ENCODE data around the gene SMNDC1. TPM values are rescaled to one million over a fixed set of nuclear protein-coding genes. Genes with fewer than 3 reads are reported as not detected.
A peak's percentile ranks its signal among the peaks of the same experiment; 100 is the strongest.
"Not testable (repeated sequence)": the region's sequence is repeated elsewhere in the genome, so short reads cannot be mapped to it uniquely, and the experiment has no call there.

SMNDC1 gene
- total RNA-seq, 4 donors from 2014 or later: 11.4 to 21.0 (median 15.3) TPM

GRCh38 chr10:110276603-110277002 is 28.1 kb downstream of the SMNDC1 start:
- no peaks in the 10 kb centered on the region for H3K9me3 ChIP-seq
- 98 to 100% methylated on average over 5 of the region's 5 CpGs for WGBS, 2 donors
- TF ChIP-seq EP300 (IDR thresholded peaks at IDR 0.05): no peak
- TF ChIP-seq POLR2A (IDR thresholded peaks at IDR 0.05): no peak
- TF ChIP-seq CTCF (IDR thresholded peaks at IDR 0.05): no peak
- H3K4me1 ChIP-seq: peaks cover 3 to 65% (median 21%) of the 10 kb centered on the region in 4 donors
- H3K4me3 ChIP-seq: no peak overlapping the region
- no peak for DNase-seq (ENCODE audit: low spot score in 2 of 2)
- H3K36me3 ChIP-seq: peaks cover 0 to 11% (median 0%) of the 10 kb centered on the region in 3 donors
- H3K27me3 ChIP-seq: no peaks in the 10 kb centered on the region
- H3K27ac ChIP-seq: peak overlapping the region in 2 of 4 donors; percentile 33 to 76

GRCh38 chr10:110275128-110275729 is 29.5 kb downstream of the SMNDC1 start:
- peaks cover 3 to 79% (median 29%) of the 10 kb centered on the region in 4 donors for H3K4me1 ChIP-seq
- H3K36me3 ChIP-seq: peaks cover 0 to 6% (median 0%) of the 10 kb centered on the region in 3 donors
- no peak overlapping the region for H3K4me3 ChIP-seq
- DNase-seq (ENCODE audit: low spot score in 2 of 2): no peak
- no peak for TF ChIP-seq CTCF (IDR thresholded peaks at IDR 0.05)
- no peak for TF ChIP-seq EP300 (IDR thresholded peaks at IDR 0.05)
- no peak for TF ChIP-seq POLR2A (IDR thresholded peaks at IDR 0.05)
- 58 to 60% methylated on average over 2 of the region's 2 CpGs for WGBS, 2 donors
- H3K9me3 ChIP-seq: no peaks in the 10 kb centered on the region
- H3K27ac ChIP-seq: peak overlapping the region in 3 of 4 donors; percentile 25 to 90 (median 76)
- H3K27me3 ChIP-seq: no peaks in the 10 kb centered on the region

- no peak overlapping the region for H3K4me3 ChIP-seq
- H3K36me3 ChIP-seq: no peaks in the 10 kb centered on the region
- no peaks in the 10 kb centered on the region for H3K27me3 ChIP-seq
- DNase-seq (ENCODE audit: low spot score in 2 of 2): no peak
- 78 to 90% methylated on average over 6 of the region's 6 CpGs for WGBS, 2 donors
- TF ChIP-seq POLR2A (IDR thresholded peaks at IDR 0.05): no peak
- TF ChIP-seq CTCF (IDR thresholded peaks at IDR 0.05): no peak
- TF ChIP-seq EP300 (IDR thresholded peaks at IDR 0.05): no peak
- peaks cover 3 to 81% (median 32%) of the 10 kb centered on the region in 4 donors for H3K4me1 ChIP-seq
- peak overlapping the region in 3 of 4 donors; percentile 25 to 90 (median 76) for H3K27ac ChIP-seq
- H3K9me3 ChIP-seq: no peaks in the 10 kb centered on the region
Observed at GRCh38 chr10:110274647-110275046, 30.1 kb downstream of the SMNDC1 start.

- DNase-seq (ENCODE audit: low spot score in 2 of 2): no peak
- Histone ChIP-seq H3K4me1 (peaks cover 3 to 81% (median 35%) of the 10 kb centered on the region in 4 donors), H3K27ac (peak overlapping the region in 3 of 4 donors; percentile 63 to 90 (median 76)), H3K36me3 (no peaks in the 10 kb centered on the region), H3K9me3 (no peaks in the 10 kb centered on the region), H3K27me3 (no peaks in the 10 kb centered on the region), H3K4me3 (no peak overlapping the region)
- TF ChIP-seq CTCF (IDR thresholded peaks at IDR 0.05) (no peak), EP300 (IDR thresholded peaks at IDR 0.05) (no peak), POLR2A (IDR thresholded peaks at IDR 0.05) (no peak)
Observed at GRCh38 chr10:110274072-110274627, 30.6 kb downstream of the SMNDC1 start.

GRCh38 chr10:110273474-110273873 is 31.2 kb downstream of the SMNDC1 start:
- Histone ChIP-seq H3K27me3 (no peaks in the 10 kb centered on the region), H3K36me3 (no peaks in the 10 kb centered on the region), H3K27ac (peak overlapping the region in 3 of 4 donors; percentile 48 to 90 (median 76)), H3K4me1 (peaks cover 3 to 81% (median 38%) of the 10 kb centered on the region in 4 donors), H3K4me3 (no peak overlapping the region), H3K9me3 (no peaks in the 10 kb centered on the region)
- peak; percentile 71 to 77 for DNase-seq (ENCODE audit: low spot score in 2 of 2)
- TF ChIP-seq CTCF (IDR thresholded peaks at IDR 0.05): no peak
- TF ChIP-seq POLR2A (IDR thresholded peaks at IDR 0.05): no peak
- peak in 1 of 2 donors; percentile 85 for TF ChIP-seq EP300 (IDR thresholded peaks at IDR 0.05)
- 32 to 34% methylated on average over 4 of the region's 4 CpGs for whole genome bisulfite sequencing, 2 donors

GRCh38 chr10:110272995-110273394 is 31.7 kb downstream of the SMNDC1 start:
- H3K27me3 ChIP-seq; H3K36me3 ChIP-seq; DNase-seq (ENCODE audit: low spot score in 2 of 2); H3K4me3 ChIP-seq; H3K9me3 ChIP-seq: not testable (repeated sequence)
- peaks cover 3 to 81% (median 42%) of the 10 kb centered on the region in 4 donors for H3K4me1 ChIP-seq
- 83 to 87% methylated on average over 15 of the region's 15 CpGs for WGBS, 2 donors
- H3K27ac ChIP-seq: peak overlapping the region in 3 of 4 donors; percentile 48 to 90 (median 76)

All from tibial nerve (tissue), 4 donors.